ENCODE data around the gene CDK5. TPM values are rescaled to one million over a fixed set of nuclear protein-coding genes. Genes with fewer than 3 reads are reported as not detected.
A peak's percentile ranks its signal among the peaks of the same experiment; 100 is the strongest.

The CDK5 gene
- total and polyA plus RNA-seq, 2 of the 13 experiments (the other 11 are each of a cell fraction or from before 2014, with no cell fraction given) = 16.4 to 21.3 TPM

DNA sequence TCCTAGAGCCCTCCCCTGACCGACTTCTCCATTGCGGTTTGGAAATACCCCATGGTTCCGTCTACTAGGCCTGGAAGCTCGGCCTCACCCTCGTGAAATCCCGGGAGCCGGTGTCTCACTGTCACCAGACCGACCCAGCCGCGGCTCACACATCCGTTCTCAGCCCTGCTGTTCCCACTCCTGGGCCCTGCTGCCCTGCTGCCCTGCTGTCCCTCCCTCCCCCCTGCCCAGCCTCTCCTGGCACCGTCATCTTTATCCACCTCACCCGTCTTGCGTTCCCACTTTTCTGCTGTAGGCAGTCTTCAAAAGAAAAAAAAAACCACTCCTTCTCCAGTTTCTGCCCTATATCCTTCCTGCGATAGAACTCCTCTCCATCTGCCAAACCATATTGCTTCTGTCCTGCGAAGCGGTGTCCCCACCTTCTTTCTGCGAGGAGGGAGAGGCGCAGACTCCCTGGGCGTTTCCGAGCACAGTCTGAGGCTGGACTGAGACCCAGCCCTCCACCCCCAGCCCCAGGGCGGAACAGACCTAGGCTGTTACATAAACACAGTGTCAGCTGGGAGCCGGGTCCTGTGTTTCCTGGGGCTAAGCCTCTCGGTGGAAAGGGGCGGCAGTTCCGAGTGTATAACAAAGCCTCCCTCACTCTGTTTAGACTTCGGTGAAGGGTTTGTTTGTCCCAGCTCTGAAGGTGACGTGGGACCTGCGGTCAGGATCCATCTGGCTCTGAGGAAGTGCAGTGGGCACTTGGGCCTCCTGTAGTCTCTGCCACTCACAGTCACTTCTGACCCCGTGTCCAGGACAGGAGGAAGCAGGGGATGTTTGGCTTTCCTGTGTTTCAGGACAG, 31.4 kb upstream of the CDK5 start (continued):
- TF ChIP-seq ZNF7 (CRISPR knock-in tag; IDR thresholded peaks at IDR 0.05) (no peak), ELF3 (CRISPR knock-in tag; IDR thresholded peaks at IDR 0.05) (peak; percentile 70), ASH2L (IDR thresholded peaks at IDR 0.05; ENCODE audit: insufficient read length, low read depth, low read length) (no peak), BORCS8-MEF2B (CRISPR knock-in tag; IDR thresholded peaks at IDR 0.05) (no peak), PHF20 (CRISPR knock-in tag; IDR thresholded peaks at IDR 0.05) (no peak), ZNF30 (CRISPR knock-in tag; IDR thresholded peaks at IDR 0.05) (no peak), MATR3 (CRISPR knock-in tag; IDR thresholded peaks at IDR 0.05) (no peak), TEAD3 (CRISPR knock-in tag; optimal IDR thresholded peaks at IDR 0.05; ENCODE audit: borderline replicate concordance) (no peak), SPEN (CRISPR knock-in tag; IDR thresholded peaks at IDR 0.05; ENCODE audit: low read depth) (no peak), U2AF1 (optimal IDR thresholded peaks at IDR 0.05; ENCODE audit: low read depth, low read length) (no peak), DR1 (CRISPR knock-in tag; IDR thresholded peaks at IDR 0.05) (no peak), ZNF12 (CRISPR knock-in tag; IDR thresholded peaks at IDR 0.05) (peak; percentile 47; the same call in 1 of the 2 replicates), RFXAP (CRISPR knock-in tag; IDR thresholded peaks at IDR 0.05; ENCODE audit: borderline replicate concordance) (no peak), U2AF2 (IDR thresholded peaks at IDR 0.05; ENCODE audit: low read depth, low read length) (no peak), ATF2 (CRISPR knock-in tag; IDR thresholded peaks at IDR 0.05) (no peak), ATF7 (IDR thresholded peaks at IDR 0.05) (no peak), ATF7 (CRISPR knock-in tag; IDR thresholded peaks at IDR 0.05) (no peak), NFIB (CRISPR knock-in tag; IDR thresholded peaks at IDR 0.05; ENCODE audit: borderline replicate concordance) (no peak), PAX8 (CRISPR knock-in tag; IDR thresholded peaks at IDR 0.05; ENCODE audit: borderline replicate concordance) (no peak), ZBTB21 (CRISPR knock-in tag; IDR thresholded peaks at IDR 0.05) (no peak), HNRNPLL (IDR thresholded peaks at IDR 0.05; ENCODE audit: low read depth, low read length, poor library complexity, severe bottlenecking) (no peak), HCFC1 (IDR thresholded peaks at IDR 0.05; ENCODE audit: low read depth, low read length) (no peak), ZBTB3 (CRISPR knock-in tag; IDR thresholded peaks at IDR 0.05; ENCODE audit: borderline replicate concordance, low read depth) (no peak), NFYB (CRISPR knock-in tag; IDR thresholded peaks at IDR 0.05) (no peak), KLF6 (CRISPR knock-in tag; IDR thresholded peaks at IDR 0.05) (no peak)
- TF ChIP-seq, protein P1, sequence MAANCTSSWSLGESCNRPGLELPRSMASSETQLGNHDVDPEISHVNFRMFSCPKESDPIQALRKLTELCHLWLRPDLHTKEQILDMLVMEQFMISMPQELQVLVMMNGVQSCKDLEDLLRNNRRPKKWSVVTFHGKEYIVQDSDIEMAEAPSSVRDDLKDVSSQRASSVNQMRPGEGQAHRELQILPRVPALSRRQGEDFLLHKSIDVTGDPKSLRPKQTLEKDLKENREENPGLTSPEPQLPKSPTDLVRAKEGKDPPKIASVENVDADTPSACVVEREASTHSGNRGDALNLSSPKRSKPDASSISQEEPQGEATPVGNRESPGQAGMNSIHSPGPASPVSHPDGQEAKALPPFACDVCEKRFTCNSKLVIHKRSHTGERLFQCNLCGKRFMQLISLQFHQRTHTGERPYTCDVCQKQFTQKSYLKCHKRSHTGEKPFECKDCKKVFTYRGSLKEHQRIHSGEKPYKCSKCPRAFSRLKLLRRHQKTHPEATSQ (CRISPR knock-in tag; IDR thresholded peaks at IDR 0.05; ENCODE audit: borderline replicate concordance) = no peak
- TF ChIP-seq, protein P2, sequence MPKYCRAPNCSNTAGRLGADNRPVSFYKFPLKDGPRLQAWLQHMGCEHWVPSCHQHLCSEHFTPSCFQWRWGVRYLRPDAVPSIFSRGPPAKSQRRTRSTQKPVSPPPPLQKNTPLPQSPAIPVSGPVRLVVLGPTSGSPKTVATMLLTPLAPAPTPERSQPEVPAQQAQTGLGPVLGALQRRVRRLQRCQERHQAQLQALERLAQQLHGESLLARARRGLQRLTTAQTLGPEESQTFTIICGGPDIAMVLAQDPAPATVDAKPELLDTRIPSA (CRISPR knock-in tag; IDR thresholded peaks at IDR 0.05; ENCODE audit: borderline replicate concordance) = no peak

All from HepG2 (cell line).